SHP77 (cell line): ENCODE measurements around the gene NLGN1.

Experiments used
- DNase-seq, 2 experiments: peaks; one replicate each; lab custom pipeline; 2025; lab: John Stamatoyannopoulos, UW

NLGN1 gene

GRCh38 chr3:173709026-173709425, 311.5 kb downstream of the NLGN1 start:
- no peak for DNase-seq

- no peak for DNase-seq
Measured at GRCh38 chr3:173711619-173712018, 314.1 kb downstream of the NLGN1 start.

GRCh38 chr3:173719585-173719984, 322.0 kb downstream of the NLGN1 start:
- DNase-seq, result no peak

GRCh38 chr3:173725507-173725906, 328.0 kb downstream of the NLGN1 start:
- DNase-seq, result no peak

- DNase-seq, result no peak
Measured at GRCh38 chr3:173730391-173730790, 332.8 kb downstream of the NLGN1 start.

GRCh38 chr3:173732237-173732636, 334.7 kb downstream of the NLGN1 start:
- no peak for DNase-seq

GRCh38 chr3:173733029-173733652, 335.6 kb downstream of the NLGN1 start:
- no peak for DNase-seq

- DNase-seq, result no peak
Measured at GRCh38 chr3:173734473-173734872, 336.9 kb downstream of the NLGN1 start.

- no peak for DNase-seq
Measured at GRCh38 chr3:173734895-173735294, 337.4 kb downstream of the NLGN1 start.

GRCh38 chr3:173735841-173736240, 338.3 kb downstream of the NLGN1 start:
- no peak for DNase-seq

- no peak for DNase-seq
Measured at GRCh38 chr3:173737167-173737808, 339.7 kb downstream of the NLGN1 start.

- DNase-seq, result no peak
Measured at GRCh38 chr3:173739726-173740125, 342.2 kb downstream of the NLGN1 start.

- DNase-seq, result no peak
Measured at GRCh38 chr3:173742491-173742890, 344.9 kb downstream of the NLGN1 start.

- no peak for DNase-seq
Measured at GRCh38 chr3:173743111-173743510, 345.6 kb downstream of the NLGN1 start.

- DNase-seq, result no peak
Measured at GRCh38 chr3:173743516-173743915, 346.0 kb downstream of the NLGN1 start.

GRCh38 chr3:173744479-173744878, 346.9 kb downstream of the NLGN1 start:
- DNase-seq, result no peak

GRCh38 chr3:173744895-173745294, 347.4 kb downstream of the NLGN1 start:
- no peak for DNase-seq

GRCh38 chr3:173745952-173746682, 348.6 kb downstream of the NLGN1 start:
- no peak for DNase-seq

GRCh38 chr3:173747427-173747826, 349.9 kb downstream of the NLGN1 start:
- DNase-seq, result no peak

- no peak for DNase-seq
Measured at GRCh38 chr3:173748105-173748504, 350.6 kb downstream of the NLGN1 start.

GRCh38 chr3:173750095-173750494, 352.6 kb downstream of the NLGN1 start:
- no peak for DNase-seq

- DNase-seq, result no peak
Measured at GRCh38 chr3:173750591-173750990, 353.0 kb downstream of the NLGN1 start.

GRCh38 chr3:173753593-173753992, 356.0 kb downstream of the NLGN1 start:
- no peak for DNase-seq
